HepG2 (cell line): ENCODE data around the gene SLC20A1. TPM values are rescaled to one million over a fixed set of nuclear protein-coding genes. Genes with fewer than 3 reads are reported as not detected.

ENCODE experiments used
- SNAPC4 ChIP-seq: sonication (generic); formaldehyde crosslinking; IDR thresholded peaks from 2 replicates; pipeline ENCODE4 v1.4.0; 2020; ENCODE audit warnings: mild to moderate bottlenecking, missing genetic modification reagents
- ZNF609 ChIP-seq: sonication (generic); formaldehyde crosslinking; IDR thresholded peaks from 2 replicates; pipeline ENCODE4 v1.4.0; 2020; ENCODE audit warnings: mild to moderate bottlenecking, missing genetic modification reagents, borderline replicate concordance
- polyA plus RNA-seq, 8 experiments: library from polyadenylated mRNA; depleted of rRNA in 3 of 8; stranded (reverse) in 7 of 8; unstranded in 1 of 8; fragments of >200 nt; fragmentation: Illumina TruSeq in 4 of 8; extraction: Trizol in 4 of 8; gene quantifications; 2 replicates each; pipeline versions ENCODE4 v1.2.1 to v1.2.3, GENCODE V29; 2011 to 2016; ENCODE audit warnings: low read depth in 4 of 8, missing spikeins in 1 of 8, mixed read lengths in 1 of 8; ENCODE audit not compliant: insufficient read depth in 1 of 8
- total RNA-seq, 5 experiments: library from RNA; depleted of rRNA; stranded (reverse); fragments of >200 nt; fragmentation: Illumina TruSeq; extraction: Trizol; gene quantifications; 2 replicates each; pipeline ENCODE4 v1.2.3, GENCODE V29; 2016; ENCODE audit warnings: low read depth in 1 of 5

SLC20A1 gene
- total and polyA plus RNA-seq, 2 of the 13 experiments (the other 11 are each of a cell fraction or from before 2014, with no cell fraction given), result 54.0 to 85.9 TPM

GRCh38 chr2:112709703-112710102 lies 64.0 kb downstream of the SLC20A1 start (continued):
- TF ChIP-seq ZNF609 (CRISPR knock-in tag) (no peak), SNAPC4 (CRISPR knock-in tag) (no peak)
- TF ChIP-seq, all 625 proteins: peak for 0
